C1 segment of cervical spinal cord (tissue), 14 donors: ENCODE data around the gene NHERF1.

Experiments used
- DNase-seq, 14 donors: peaks; one replicate each; lab custom pipeline; 2025; lab: John Stamatoyannopoulos, UW

NHERF1 gene

GRCh38 chr17:74784125-74784810, 35.8 kb downstream of the NHERF1 start:
- DNase-seq, result no peak

- no peak for DNase-seq
Measured at GRCh38 chr17:74785096-74785980, 36.9 kb downstream of the NHERF1 start.

GRCh38 chr17:74785981-74786360, 37.5 kb downstream of the NHERF1 start:
- DNase-seq, result no peak

- DNase-seq, result no peak
Measured at GRCh38 chr17:74786431-74787055, 38.1 kb downstream of the NHERF1 start.

DNA sequence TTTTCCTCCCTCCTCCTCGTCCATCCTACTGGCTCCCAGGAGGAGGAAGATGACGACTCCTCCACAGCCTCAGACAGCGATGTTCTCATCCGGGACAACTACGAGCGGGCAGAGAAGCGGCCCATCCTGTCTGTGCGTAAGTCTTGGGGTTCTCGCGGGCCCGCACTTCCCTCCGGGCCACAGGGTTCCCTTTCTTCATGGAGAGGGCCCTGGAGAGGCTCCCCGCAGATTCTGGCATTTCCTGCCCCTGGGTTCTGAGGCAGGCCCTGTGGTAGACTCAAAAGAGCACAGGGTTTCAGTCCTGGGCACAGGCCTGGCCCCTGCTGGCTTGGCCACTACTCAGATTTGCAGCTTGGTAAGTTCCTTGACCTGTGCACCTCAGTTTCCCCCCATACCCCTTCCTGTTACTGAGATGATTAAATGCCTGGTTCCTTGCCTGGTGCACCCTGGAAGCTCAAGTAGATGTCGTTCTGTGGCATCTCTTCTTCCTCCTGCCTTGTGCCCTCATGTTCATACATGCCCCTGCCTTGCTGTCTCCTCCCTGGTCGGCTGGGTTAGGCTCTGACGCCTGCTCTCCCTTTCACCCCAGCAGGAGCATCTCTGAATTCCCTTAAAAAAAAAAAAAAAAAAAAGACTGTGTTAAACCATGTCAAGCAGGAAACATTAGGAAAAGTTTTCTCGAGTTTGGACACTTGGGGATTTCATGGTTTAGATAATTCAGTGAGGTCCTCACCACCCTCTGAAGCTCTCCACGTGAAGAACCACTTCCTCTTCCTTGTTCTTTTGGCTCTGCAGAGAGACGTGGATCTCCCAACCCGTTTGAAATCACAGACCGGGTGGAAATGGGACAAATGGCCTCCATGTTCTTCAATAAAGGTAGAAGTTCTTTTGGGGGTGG, 42.0 kb downstream of the NHERF1 start:
- no peak for DNase-seq

- peak in 1 of 14 donors; percentile 24 for DNase-seq
Measured at GRCh38 chr17:74792586-74793105, 44.2 kb downstream of the NHERF1 start.

GRCh38 chr17:74795327-74796020, 47.0 kb downstream of the NHERF1 start:
- DNase-seq, result peak in 2 of 14 donors; percentile 34 to 35

DNA sequence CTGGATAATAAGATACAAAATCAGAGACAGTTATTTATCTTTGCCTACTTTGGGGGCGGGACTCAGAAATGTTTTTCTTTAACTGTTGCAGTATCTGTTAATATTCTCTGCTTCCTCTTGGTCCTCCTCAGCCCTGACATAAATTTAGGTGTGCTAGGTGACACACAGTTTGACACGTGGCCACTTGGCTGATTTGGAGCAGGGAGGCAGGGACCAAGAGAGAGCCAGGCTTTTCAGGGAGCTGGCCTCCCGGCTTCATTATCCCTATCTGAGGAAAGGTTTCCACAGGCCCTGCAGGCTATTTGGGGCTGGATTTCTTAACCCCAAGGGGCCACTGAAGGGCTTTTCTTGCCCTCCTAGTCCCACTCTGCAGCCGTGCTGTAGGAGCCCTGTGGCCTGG, 47.8 kb downstream of the NHERF1 start:
- DNase-seq, result peak in 1 of 14 donors; percentile 81

- no peak for DNase-seq
Measured at GRCh38 chr17:74796866-74797265, 48.4 kb downstream of the NHERF1 start.

- DNase-seq, result no peak
Measured at GRCh38 chr17:74797824-74798223, 49.4 kb downstream of the NHERF1 start.

DNA sequence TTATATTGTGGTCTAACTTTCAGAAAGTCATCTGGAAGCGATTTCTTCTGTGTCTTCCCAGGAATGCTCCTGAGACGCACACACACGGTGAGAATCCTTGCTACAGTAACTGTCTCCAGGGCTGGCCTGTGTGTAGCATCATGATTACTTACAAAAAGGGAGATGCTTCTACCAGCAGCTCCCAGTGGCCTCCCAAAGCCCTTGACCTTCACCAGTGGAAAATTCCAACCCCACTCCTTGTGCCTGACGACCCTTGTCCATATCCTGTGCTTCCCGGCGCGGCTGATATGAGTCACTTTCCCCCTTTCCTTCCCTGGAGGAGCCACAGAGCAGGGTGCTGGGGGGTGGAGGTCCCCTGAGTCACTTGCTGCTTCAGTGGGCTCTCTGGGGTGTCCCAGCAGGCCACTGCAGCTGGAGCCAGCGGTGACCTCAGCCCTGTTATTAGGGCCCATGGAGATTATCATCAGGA, 49.8 kb downstream of the NHERF1 start:
- no peak for DNase-seq

- DNase-seq, result peak in 1 of 14 donors; percentile 80
Measured at GRCh38 chr17:74799097-74799496, 50.7 kb downstream of the NHERF1 start.

DNA sequence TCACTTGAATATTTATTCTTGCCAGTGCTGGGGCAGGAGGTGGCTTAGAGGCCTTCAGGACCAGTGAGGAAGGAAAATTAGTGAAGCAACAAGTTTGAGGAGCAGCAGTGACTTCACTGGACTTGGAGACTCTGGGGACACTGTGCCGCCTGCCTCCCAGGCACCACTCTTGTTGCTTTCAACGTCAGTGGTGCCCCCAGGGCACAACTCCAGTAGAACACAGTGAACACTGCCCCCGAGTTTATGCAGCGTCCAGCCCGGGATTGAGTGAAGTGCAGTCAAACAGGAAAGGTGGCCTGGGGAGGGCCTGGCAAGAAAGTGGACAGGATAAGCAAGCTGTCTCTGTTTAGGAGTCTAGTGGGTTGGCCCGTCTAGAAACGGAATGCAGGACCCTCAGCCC, 52.1 kb downstream of the NHERF1 start:
- no peak for DNase-seq

DNA sequence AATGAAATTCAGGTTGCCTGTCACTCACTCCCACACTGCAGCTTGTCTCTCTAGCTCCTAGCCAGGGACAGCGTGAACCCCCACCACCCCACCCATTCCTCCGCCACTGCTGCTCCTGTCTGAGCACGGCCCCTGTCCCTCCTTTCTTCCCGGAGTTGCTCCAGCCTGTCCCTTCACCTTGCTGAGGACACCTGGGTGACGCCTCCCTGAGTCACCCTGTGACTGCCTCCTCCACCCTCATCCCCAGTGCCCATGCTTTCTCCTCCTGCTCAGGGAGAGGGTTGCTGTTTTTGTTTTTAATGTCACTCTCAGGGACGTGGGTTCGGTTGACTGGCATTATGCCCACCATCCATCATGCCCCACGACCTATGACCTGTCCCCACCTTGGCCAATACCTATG, 53.5 kb downstream of the NHERF1 start:
- no peak for DNase-seq

DNA sequence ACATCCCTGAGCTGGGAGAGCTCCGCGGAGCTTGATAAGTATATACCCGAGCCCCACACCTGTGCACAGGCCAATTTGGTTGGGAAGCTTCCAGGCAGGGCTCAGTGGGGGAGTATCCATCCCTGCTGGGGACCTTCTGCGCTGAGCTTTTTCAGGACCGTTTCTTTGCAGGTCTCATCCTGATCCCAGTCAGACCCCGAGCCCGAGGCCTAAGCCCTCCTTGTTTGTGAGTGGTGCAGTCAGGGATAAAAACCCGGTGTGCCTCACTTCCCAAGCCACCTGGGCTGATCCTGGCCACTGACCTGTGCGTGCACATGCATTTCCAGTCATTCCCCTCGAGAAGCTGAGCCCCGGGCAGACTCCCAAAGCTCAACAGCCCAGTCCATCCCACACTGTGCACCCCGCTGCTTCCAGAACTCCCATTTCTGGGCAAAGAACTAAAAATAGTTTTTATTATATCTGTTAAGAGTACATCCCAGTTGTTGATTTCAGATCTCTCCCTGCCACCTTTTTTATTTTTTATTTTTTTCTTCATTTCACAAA, 55.0 kb downstream of the NHERF1 start:
- peak in 2 of 14 donors; percentile 23 to 95 for DNase-seq

DNA sequence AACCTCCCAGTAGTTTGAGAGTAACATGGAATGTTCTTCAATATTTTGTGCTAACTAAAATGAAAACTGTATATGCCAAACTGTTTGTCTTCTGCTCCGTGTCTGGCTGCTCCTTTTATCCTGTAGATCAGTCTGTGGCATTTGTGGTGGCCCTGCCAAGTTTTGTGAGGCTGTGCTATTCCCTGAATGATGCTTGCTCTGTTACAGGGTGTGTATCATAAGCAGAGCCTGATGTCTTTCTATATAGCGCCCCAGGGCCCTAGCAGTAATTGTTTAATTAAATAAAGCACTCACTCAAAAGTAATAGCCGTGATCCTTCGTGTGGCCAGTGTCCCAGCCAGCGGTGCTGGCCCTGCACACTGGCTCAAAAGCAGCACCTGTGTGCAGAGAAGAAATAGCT, 55.5 kb downstream of the NHERF1 start:
- DNase-seq, result peak in 1 of 14 donors; percentile 62

- no peak for DNase-seq
Measured at GRCh38 chr17:74804683-74805082, 56.3 kb downstream of the NHERF1 start.

DNA sequence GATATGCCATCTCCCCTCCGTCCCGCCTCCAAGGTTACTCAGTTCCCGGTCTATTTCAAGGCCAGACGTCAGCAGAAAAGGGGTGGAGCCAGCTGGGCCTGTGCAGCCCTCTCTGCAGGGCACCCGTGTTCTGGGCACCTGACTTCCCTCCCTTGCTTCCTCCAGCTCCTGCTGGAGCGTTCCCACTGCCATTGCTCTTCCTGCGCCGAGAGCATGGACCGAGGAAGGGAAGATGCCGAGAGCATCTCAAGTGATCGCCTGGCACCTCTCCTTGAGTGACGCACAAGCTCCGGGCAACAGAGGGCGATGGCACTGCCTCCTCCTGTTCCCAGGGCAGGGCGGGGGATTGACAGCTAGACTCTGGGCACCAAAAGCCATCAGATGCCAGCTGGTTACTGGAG, 57.2 kb downstream of the NHERF1 start:
- DNase-seq, result peak in 10 of 14 donors; percentile 18 to 99 (median 60)

DNA sequence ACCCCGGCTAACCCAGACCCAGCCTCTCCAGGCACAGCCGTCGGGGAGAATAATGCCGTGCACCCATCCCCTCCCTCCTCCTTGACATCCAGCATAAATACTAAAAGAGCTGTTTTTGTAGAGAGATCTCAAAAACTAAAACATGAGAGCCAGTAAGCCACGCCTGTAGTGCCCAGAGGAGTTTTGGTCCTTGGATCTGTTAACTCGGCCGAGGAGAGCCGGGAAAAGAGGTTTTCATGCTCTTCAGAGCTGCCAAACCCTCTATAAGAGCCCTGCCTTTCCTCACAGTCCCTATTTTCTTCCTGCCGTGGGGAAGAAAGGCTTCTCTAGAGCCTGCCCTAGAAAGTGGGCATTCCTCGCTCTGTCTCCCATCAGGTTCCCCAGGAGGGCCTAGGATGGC, 57.9 kb downstream of the NHERF1 start:
- DNase-seq, result no peak

GRCh38 chr17:74807441-74807840, 59.0 kb downstream of the NHERF1 start:
- peak in 1 of 14 donors; percentile 71 for DNase-seq
